Measurements from ENCODE around the gene ILDR2.

The ILDR2 gene

GRCh38 chr1:166927701-166928100 lies 47.6 kb downstream of the ILDR2 start:
- in situ Hi-C loops (cut with HindIII; ENCODE audit: low sequenced_read_pairs): loop anchor here (25.0 kb wide), 1 partner anchor 135 kb away; no protein-coding TSS in a partner anchor

GRCh38 chr1:166925810-166926478 lies 49.4 kb downstream of the ILDR2 start:
- in situ Hi-C loops (cut with HindIII; ENCODE audit: low sequenced_read_pairs): loop anchor here (25.0 kb wide), 1 partner anchor 136 kb away; no protein-coding TSS in a partner anchor

- in situ Hi-C loops (cut with HindIII; ENCODE audit: low sequenced_read_pairs): loop anchor here (25.0 kb wide), 1 partner anchor 137 kb away; no protein-coding TSS in a partner anchor
These were observed 50.4 kb downstream of the ILDR2 start for GRCh38 chr1:166924823-166925541.

GRCh38 chr1:166920561-166921475 lies 54.5 kb downstream of the ILDR2 start:
- in situ Hi-C loops (cut with HindIII; ENCODE audit: low sequenced_read_pairs): no loop called here

- in situ Hi-C loops (cut with HindIII; ENCODE audit: low sequenced_read_pairs): no loop called here
These were observed 56.4 kb downstream of the ILDR2 start for GRCh38 chr1:166918956-166919316.

- in situ Hi-C loops (cut with HindIII; ENCODE audit: low sequenced_read_pairs): no loop called here
These were observed 57.0 kb downstream of the ILDR2 start for GRCh38 chr1:166918088-166918955.

- in situ Hi-C loops (cut with HindIII; ENCODE audit: low sequenced_read_pairs): no loop called here
These were observed 59.4 kb downstream of the ILDR2 start for GRCh38 chr1:166915941-166916340.

- in situ Hi-C loops (cut with HindIII; ENCODE audit: low sequenced_read_pairs): no loop called here
These were observed 60.3 kb downstream of the ILDR2 start for GRCh38 chr1:166915042-166915441.

GRCh38 chr1:166914111-166914510 lies 61.2 kb downstream of the ILDR2 start:
- in situ Hi-C loops (cut with HindIII; ENCODE audit: low sequenced_read_pairs): no loop called here

GRCh38 chr1:166911624-166912023 lies 63.7 kb downstream of the ILDR2 start:
- in situ Hi-C loops (cut with HindIII; ENCODE audit: low sequenced_read_pairs): no loop called here

GRCh38 chr1:166910396-166910994 lies 64.8 kb downstream of the ILDR2 start:
- in situ Hi-C loops (cut with HindIII; ENCODE audit: low sequenced_read_pairs): no loop called here

- in situ Hi-C loops (cut with HindIII; ENCODE audit: low sequenced_read_pairs): no loop called here
These were observed 66.4 kb downstream of the ILDR2 start for GRCh38 chr1:166908942-166909341.

GRCh38 chr1:166907763-166908162 lies 67.6 kb downstream of the ILDR2 start:
- in situ Hi-C loops (cut with HindIII; ENCODE audit: low sequenced_read_pairs): no loop called here

GRCh38 chr1:166907051-166907450 lies 68.3 kb downstream of the ILDR2 start:
- in situ Hi-C loops (cut with HindIII; ENCODE audit: low sequenced_read_pairs): no loop called here

GRCh38 chr1:166906647-166907046 lies 68.7 kb downstream of the ILDR2 start:
- in situ Hi-C loops (cut with HindIII; ENCODE audit: low sequenced_read_pairs): no loop called here

- in situ Hi-C loops (cut with HindIII; ENCODE audit: low sequenced_read_pairs): no loop called here
These were observed 69.4 kb downstream of the ILDR2 start for GRCh38 chr1:166905900-166906299.

GRCh38 chr1:166905136-166905535 lies 70.2 kb downstream of the ILDR2 start:
- in situ Hi-C loops (cut with HindIII; ENCODE audit: low sequenced_read_pairs): no loop called here

- in situ Hi-C loops (cut with HindIII; ENCODE audit: low sequenced_read_pairs): no loop called here
These were observed 72.1 kb downstream of the ILDR2 start for GRCh38 chr1:166903232-166903631.

GRCh38 chr1:166902279-166902678 lies 73.1 kb downstream of the ILDR2 start:
- in situ Hi-C loops (cut with HindIII; ENCODE audit: low sequenced_read_pairs): no loop called here

GRCh38 chr1:166900987-166901386 lies 74.4 kb downstream of the ILDR2 start:
- in situ Hi-C loops (cut with HindIII; ENCODE audit: low sequenced_read_pairs): no loop called here

Data from DLD1 (cell line).